NCI-H2107 (cell line): ENCODE measurements around the gene EML4.
"Not testable (repeated sequence)": the region's sequence is repeated elsewhere in the genome, so short reads cannot be mapped to it uniquely, and the experiment has no call there.

Source experiments
- DNase-seq: peaks from one replicate; lab custom pipeline; 2025; lab: John Stamatoyannopoulos, UW

EML4 gene

DNA sequence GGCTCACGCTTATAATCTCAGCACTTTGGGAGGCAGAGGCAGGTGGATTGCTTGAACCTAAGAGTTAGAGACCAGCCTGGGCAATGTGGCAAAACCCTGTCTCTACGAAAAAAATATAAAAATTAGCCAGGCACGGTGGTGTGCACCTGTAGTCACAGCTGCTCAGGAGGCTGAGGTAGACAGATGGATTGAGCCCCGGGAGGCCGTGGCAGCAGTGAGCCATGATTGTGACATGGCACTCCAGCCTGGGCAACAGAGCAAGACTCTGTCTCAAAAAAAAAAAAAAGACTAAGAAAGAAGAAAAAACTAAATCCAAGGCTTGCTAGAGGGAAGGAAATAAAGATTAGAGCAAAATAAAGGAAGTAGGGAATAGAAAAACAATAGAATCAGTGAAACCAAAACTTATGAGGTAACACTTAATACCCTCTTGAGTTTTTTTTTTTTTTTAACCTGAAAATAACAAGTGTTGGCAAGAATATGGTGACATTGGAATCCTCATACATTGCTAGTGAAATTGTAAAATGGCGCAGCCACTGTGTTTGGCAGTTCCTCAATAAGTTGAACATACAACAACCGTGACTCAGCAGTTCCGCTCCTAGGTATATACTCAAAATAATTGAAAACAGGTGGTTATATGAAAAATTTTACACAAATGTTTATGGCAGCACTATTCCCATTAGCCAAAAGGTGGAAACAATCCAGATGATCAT lies 85.2 kb downstream of the EML4 start:
- DNase-seq, result no peak

DNA sequence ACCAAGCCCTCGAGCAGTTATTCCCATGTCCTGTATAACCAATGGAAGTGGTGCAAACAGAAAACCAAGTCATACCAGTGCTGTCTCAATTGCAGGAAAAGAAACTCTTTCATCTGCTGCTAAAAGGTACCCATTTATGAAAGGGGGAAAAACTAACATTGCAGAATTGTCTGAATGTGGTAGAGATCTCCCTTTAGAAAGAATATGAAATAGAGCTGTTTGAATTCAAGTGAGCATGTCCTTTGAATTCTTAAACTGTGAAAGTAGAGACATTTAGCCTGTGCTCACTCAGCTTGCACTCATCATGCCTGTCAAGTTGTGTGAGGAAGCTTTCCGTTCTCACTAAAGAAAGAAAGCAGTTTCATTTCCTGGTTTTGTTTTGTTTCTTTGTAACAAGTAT lies 87.4 kb downstream of the EML4 start:
- no peak for DNase-seq

DNA sequence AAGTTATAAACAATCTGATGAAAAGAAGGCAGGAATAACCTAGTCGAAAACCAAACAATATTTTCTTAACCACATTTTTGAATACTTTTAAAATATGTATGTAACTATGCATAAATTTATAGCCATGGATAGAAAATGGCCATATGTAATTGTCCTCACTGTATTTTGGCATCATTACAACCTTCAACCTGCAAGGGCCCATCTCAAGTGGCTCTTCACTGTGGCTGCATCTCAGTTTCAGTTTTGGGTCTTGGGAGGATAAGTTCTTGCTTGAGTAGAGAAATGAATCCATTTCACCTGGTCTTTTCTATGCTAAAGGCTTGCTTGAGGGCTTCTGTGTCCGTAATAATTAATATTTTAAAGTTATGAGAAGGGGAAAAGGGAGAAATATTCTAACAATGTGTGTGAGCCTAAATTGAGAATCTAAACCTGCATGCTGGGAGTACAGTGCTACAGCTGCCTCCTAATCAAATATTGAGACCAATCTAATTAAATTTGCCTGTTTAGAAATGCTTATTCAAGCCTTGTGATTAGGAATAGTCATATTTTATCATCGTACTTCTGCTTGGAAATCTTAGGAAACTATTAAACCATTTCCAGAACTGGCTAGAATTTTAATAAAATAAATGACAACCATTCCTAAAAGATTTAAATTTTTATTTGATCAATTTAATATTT lies 92.5 kb downstream of the EML4 start:
- DNase-seq, result no peak

DNA sequence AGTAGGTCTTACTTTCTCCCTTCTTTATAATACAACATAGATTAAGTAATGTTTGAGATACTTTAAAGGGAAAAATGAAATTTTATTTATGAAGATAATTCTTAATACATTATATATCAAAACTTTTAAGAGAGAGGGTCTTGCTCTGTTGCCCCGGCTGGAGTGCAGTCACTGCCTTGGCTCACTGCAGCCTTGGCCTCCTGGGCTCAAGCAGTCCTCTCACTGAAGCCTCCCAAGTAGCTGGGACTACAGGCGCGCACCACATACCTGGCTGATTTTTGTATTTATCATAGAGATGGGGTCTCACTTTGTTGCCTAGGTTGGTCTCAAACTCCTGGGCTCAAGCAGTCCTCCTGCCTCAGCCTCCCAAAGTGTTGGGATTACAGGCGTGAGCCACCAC lies 97.1 kb downstream of the EML4 start:
- DNase-seq, result no peak

DNA sequence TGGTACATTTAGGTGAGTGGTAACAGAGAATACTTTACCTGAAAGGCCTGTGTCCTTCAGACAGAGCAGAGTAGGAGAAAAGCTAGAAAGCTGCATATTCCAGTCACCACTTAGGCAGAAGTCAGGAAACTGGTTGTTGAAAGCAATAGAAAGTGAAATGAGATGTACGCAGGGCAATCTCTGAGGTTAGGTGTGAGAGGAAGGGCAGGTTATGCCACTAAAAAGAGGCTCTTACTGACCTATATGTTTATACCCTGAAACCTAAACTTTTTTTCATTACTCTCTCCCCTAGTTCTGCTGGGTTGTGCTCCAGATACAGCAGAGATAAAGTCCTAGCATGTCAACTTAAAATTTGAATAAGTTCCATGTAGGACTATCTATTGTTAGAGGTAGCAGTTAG lies 98.4 kb downstream of the EML4 start:
- no peak for DNase-seq

DNA sequence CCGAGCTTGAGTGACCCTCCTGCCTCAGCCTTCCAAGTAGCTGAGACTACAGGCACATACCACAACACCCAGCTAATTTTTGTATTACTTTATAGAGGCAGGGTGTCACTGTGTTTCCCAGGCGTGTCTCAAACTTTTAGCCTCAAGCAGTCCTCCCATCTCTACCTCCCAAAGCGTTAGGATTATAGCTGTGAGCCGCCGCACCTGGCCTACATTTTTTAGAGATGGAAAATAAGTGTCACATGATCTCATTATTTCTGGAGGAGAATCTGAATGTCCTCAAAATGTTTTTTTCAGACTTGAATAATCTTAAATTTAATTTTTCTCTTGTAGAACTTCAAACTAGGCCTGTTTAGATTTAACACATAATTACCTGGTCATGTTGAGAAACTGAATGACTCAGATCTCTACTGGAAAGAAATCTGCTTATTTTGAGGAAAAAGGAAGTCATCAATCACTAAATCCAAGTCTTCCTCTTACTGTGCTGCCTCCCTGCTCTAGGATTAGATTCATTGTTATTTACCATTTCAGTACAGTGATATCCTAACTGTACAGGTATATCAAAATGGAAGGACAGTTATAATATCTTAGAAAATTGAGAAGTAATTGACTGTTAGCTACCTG lies 99.5 kb downstream of the EML4 start:
- DNase-seq, result no peak

GRCh38 chr2:42270757-42271156 lies 101.6 kb downstream of the EML4 start:
- no peak for DNase-seq

DNA sequence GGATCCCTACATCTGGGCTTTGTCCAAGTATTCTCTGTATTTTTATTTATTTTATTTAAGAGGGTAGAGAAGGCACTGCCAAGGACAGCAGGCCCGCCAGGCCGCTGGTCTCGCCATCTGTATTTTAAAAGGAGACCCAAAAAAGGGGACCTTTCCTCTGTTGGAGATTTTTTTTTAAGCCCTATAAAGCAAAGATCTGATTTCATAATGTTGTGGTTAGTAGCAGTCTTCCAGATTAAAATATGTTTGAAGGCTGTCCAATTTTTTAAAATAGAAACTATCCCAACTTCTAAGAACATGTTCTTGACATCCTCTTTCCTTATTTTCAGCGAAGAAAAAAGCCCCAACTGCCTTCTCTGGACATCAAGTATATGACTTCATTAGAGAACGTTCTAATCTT lies 102.1 kb downstream of the EML4 start:
- not testable (repeated sequence) for DNase-seq

GRCh38 chr2:42274863-42275262 lies 105.7 kb downstream of the EML4 start:
- DNase-seq, result no peak

DNA sequence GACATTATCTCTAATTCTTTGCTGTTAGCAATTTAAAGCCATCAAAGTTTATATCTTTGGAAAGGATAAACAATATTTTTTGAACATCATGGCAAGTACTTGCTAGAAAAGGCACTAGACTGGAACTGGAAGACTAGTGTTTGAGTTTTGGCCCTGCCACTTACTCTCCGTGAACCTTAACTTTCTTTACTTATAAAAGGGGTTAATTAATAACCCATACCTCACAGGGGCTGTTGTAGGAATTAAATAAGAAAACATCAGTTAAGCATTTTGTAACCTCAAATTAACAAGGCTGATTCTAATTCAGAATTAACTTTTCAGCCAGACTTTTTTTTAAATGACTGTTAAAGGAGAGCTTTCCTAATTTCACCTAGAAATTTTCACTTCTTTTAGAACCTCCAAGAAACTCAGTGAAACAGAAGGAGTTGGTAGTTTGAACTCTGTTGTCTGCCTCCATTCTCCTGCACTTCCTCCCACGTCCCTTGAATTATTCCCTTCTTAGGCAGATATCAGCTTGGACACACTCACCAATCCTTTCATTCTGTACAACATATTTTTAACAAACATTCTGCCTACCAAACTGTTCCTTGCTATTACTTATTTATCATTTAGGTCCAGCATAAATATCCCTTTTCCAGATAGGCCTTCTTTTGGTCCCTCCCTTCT lies 112.4 kb downstream of the EML4 start:
- no peak for DNase-seq

- no peak for DNase-seq
Measured at GRCh38 chr2:42284019-42284418, 114.9 kb downstream of the EML4 start.

GRCh38 chr2:42286268-42286946 lies 117.3 kb downstream of the EML4 start:
- DNase-seq, result no peak

- DNase-seq, result no peak
Measured at GRCh38 chr2:42288811-42289210, 119.7 kb downstream of the EML4 start.

DNA sequence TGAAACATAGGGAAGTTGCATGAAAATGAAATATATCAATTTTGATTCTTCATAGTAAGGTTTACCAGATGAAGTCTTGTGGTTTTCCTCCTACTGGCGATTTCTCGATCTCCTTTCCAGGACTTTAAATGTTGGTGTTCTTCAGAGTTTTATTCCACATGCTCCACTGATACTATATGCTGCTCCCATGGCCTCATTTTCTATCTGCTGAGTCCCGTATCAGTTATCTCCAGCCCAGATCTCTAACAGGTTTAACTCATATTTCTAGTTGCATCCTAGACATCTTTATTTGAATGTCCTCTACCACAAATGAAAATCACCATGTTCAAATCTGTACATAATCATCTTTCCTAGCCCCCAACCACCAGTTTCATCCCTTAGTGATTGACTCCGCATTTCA lies 120.1 kb downstream of the EML4 start:
- no peak for DNase-seq

GRCh38 chr2:42290005-42290404 lies 120.9 kb downstream of the EML4 start:
- no peak for DNase-seq

GRCh38 chr2:42293019-42293418 lies 123.9 kb downstream of the EML4 start:
- DNase-seq, result no peak

- no peak for DNase-seq
Measured at GRCh38 chr2:42296226-42296625, 127.1 kb downstream of the EML4 start.

GRCh38 chr2:42297322-42297936 lies 128.3 kb downstream of the EML4 start:
- no peak for DNase-seq

- no peak for DNase-seq
Measured at GRCh38 chr2:42298132-42298531, 129.0 kb downstream of the EML4 start.

GRCh38 chr2:42298996-42299754 lies 130.0 kb downstream of the EML4 start:
- DNase-seq, result no peak

GRCh38 chr2:42300527-42300926 lies 131.4 kb downstream of the EML4 start:
- no peak for DNase-seq
